Ramos (cell line): ENCODE results near the gene SEPTIN5.
"Not testable (repeated sequence)": the region's sequence is repeated elsewhere in the genome, so short reads cannot be mapped to it uniquely, and the experiment has no call there.

Source experiments
- in situ Hi-C: fragments of 300-500 bp; cut with MboI; formaldehyde crosslinking; loops from one replicate; pipeline ENCODE4 v1.14.3; 2022; ENCODE audit warnings: low sequenced_read_pairs; ENCODE audit not compliant: unreplicated experiment

SEPTIN5 gene

DNA sequence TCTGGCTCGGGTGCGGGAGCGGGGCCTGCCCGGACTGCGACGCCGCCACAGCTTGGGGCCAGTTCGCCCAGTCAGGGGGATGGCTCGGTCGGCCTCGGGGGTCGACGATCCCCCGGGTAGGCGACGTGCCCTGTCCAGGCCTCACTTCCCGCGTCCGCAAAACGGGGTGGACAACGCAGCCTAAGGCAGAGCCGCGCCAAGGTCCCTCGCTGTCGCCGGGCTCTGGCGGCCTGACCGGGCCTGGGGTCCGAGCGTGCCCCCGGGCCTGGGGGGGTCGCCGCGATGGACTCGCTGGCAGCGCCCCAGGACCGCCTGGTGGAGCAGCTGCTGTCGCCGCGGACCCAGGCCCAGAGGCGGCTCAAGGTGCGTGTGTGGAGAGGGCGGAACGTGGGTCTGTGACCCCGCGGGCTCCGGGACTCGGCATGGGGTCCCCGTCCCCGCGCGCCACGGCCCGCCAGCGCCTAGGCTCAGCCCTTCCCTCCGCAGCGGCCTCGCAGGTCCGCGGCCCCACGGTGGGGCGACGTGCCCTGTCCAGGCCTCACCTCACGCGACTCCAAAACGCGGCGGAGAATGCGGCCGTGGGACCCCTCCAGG is 4.2 kb downstream of the SEPTIN5 start:
- in situ Hi-C loops, result no loop called here

DNA sequence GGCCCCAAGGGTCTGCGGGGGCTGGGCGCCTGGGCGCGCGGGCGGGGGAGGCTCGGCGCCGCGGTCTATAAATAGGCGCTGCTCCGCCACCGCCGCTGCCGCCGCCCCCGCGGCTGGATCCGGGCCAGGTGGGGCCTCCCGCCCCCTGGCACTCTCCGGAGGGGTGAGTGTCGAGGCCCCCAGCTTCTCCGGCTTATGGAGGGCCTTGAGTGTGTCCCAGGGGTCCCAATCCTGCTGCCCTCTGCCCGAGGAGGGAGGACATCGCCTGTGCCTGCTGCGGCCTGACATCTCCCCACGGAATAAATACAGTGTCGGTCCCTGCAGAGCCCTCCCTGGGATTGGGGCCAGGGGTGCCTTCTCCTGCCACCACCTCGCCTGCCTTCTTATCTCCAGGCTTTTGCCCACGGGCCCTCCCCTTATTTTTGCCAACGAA is 4.8 kb downstream of the SEPTIN5 start:
- in situ Hi-C loops, result no loop called here

DNA sequence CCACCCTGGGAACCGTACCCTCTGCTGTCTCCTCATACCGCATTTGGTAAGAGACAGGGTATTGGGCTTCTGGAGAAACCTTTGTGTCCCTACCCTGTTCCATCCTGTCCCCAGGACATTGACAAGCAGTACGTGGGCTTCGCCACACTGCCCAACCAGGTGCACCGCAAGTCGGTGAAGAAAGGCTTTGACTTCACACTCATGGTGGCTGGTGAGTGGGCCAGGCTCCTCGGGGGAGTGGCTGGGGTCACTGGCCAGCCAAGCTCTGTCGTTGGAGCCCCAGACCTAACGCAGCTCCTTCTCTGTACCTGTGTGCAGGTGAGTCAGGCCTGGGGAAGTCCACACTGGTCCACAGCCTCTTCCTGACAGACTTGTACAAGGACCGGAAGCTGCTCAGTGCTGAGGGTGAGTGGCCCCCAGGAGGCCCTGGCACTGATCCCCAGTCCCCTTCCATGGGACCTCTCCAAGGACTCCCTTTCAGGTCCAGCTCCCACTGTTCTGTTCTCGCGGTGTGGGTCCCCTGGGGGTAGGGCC is 5.3 kb downstream of the SEPTIN5 start:
- in situ Hi-C loops, result no loop called here

DNA sequence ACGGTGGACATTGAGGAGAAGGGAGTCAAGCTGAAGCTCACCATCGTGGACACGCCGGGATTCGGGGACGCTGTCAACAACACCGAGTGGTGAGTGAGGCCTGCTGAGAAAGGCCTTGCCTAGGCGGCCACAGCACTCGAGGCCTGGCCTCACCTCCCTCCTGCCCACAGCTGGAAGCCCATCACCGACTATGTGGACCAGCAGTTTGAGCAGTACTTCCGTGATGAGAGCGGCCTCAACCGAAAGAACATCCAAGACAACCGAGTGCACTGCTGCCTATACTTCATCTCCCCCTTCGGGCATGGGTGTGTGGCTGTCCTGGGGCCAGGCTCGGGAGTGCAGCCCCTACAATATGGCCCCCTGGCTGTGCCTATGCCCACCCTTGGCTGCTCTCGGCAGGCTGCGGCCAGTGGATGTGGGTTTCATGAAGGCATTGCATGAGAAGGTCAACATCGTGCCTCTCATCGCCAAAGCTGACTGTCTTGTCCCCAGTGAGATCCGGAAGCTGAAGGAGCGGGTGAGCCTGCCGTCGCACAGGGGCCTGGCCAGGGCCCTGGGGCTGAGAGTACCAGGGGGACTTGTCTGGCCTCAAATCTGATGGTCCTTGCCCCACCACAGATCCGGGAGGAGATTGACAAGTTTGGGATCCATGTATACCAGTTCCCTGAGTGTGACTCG is 6.0 kb downstream of the SEPTIN5 start:
- in situ Hi-C loops, result no loop called here

DNA sequence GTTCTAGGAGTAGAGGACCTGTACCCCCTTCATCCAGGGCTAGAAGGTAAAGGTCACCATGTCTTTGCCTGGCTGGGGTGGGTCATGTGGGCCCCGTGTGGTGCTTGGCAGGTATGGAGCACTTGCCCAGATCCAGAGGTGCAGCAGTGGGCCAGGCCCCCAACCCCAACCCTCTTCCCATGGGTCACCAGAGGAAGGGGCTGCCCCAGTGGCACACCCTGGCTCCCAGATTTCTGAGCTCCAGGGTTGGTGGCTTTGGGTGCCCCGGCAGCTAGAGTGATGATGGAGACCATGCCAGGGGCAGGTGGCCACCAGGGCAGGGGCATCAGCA is 6.7 kb downstream of the SEPTIN5 start:
- in situ Hi-C loops, result no loop called here

DNA sequence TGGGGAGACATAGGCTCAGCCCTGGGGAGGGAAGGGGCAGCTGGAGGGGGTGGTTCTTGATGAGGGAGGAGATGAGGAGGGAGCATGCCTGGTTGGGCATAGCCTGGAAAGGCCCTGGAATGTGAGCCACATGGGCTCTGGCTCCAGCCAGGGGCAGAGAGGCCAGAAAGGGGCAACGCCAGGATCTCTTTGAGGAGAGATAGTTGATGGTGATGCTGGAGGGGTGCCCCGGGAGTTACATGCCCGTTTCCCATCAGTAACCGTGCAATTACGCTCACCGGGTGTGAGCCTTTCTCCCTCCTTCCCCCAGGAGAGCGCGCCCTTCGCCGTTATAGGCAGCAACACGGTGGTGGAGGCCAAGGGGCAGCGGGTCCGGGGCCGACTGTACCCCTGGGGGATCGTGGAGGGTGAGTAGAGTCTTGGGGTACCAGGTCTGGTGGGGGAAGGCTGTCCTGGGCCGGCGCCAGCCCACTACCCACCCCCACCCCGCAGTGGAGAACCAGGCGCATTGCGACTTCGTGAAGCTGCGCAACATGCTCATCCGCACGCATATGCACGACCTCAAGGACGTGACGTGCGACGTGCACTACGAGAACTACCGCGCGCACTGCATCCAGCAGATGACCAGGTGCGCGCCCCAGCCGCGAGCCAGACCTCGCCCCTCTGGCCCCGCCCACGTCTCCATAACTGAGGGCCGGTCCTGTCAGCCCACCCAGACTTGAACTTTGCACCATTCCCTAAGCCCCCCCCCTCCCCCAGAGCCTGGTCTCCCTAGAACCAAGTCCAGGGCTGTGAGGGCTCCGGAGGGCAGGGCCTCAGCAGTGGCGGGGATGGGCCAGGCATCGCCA is 7.3 kb downstream of the SEPTIN5 start:
- in situ Hi-C loops, result no loop called here

DNA sequence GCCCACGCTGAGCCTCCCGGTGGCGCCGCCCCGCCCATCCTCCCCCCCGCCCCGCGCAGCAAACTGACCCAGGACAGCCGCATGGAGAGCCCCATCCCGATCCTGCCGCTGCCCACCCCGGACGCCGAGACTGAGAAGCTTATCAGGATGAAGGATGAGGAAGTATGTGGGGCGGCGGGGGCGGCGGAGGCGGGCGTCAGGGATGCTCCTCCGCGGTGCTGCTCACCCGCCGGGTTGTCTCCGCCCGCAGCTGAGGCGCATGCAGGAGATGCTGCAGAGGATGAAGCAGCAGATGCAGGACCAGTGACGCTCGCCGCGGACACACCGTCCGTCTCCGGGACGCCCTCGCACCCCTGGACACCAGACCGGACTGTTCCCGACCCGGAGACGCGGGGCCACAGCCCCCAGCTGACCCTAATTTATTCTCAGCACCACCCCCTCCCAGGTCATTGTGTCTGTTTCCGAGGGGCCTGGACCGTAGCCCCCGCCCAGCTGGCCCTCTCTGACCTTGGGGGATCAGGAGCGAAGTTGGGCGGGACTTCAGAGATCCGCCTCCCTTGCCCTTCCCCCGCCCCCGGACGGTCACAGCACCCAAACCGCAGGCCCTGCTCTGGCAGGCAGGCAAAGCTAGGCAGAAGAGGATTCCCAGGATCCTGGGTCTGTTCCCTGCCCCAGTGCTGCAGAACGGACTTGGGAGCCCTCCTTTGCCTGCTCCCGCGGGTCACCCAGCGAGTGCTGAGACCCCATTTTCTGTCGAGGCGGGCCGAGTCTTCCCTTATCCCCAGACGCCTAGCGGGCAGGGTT is 8.1 kb downstream of the SEPTIN5 start:
- in situ Hi-C loops, result no loop called here

DNA sequence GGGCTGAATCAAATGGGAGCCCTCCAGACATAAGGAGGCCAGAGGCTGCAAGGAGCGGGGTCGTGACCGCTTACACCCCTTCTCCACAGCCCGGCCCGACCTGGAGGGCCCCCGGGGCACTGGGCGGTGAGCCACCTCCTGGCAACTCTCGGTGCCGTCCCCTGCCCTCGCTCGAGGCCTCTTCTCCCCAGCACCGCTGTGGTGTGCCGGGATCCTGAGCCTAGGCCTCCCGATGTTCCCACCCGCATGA is 8.6 kb downstream of the SEPTIN5 start:
- in situ Hi-C loops, result no loop called here

DNA sequence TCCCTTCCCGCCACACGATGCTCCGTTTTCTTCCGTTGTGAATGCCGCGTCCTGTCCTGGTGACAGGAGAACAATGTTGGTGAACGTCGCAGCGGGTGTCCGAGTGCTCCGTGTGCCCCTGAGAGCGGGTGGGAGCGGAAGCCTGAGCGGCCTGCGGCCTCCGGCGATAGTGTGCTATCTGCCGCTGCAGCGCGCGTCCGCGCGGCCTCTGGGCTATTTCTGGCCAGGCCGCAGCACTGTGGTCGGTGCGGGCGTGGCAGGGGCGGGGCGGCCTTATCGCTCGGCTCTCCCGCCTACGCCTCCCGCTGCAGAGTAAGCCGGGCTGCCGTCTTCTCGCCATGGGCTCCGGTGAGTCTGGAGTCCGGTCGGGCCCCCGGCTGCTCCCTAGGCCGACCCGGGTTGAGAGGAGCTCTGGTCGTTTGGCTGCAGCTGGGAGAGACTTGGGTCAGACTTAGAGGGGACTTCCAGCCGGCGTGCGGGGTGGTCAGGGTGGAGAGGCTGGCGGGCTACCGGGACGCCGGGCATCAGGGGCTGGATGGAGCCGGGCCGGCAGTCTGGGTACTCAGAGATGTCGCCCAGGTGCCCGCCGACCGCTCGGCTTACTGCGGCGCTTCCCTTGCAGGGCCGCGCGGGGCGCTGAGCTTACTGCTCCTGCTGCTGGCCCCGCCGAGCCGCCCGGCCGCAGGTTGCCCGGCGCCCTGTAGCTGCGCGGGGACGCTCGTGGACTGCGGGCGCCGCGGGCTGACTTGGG is 9.1 kb downstream of the SEPTIN5 start, which contains the start of gene GP1BB:
Gene GP1BB, plus strand, starts transcription at position 308 of the 751 bp plus-strand sequence. Its CDS starts 31 bp downstream, at position 339.
- in situ Hi-C loops, result no loop called here

DNA sequence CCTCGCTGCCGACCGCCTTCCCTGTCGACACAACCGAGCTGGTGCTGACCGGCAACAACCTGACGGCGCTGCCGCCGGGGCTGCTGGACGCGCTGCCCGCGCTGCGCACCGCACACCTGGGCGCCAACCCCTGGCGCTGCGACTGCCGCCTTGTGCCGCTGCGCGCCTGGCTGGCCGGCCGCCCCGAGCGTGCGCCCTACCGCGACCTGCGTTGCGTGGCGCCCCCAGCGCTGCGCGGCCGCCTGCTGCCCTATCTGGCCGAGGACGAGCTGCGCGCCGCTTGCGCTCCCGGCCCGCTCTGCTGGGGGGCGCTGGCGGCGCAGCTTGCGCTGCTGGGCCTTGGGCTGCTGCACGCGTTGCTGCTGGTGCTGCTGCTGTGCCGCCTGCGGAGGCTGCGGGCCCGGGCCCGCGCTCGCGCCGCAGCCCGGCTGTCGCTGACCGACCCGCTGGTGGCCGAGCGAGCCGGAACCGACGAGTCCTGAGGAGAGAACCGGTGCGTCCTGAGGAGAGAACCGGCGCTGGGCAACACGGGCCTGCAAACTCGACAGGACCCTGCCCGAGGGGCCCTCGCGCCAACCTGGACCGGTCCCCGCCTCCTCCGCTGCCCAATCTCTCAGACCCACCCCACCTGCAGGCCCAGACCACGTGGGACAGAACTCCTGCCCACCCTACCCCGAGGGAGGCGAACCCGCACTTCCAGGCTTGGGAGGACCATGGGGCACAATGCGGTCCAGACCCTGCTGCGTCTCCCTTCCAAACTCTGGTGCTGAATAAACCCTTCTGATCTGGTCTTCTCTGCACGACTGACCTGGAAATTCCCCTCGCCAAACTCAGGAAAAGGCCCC is 9.9 kb downstream of the SEPTIN5 start:
- in situ Hi-C loops, result no loop called here

DNA sequence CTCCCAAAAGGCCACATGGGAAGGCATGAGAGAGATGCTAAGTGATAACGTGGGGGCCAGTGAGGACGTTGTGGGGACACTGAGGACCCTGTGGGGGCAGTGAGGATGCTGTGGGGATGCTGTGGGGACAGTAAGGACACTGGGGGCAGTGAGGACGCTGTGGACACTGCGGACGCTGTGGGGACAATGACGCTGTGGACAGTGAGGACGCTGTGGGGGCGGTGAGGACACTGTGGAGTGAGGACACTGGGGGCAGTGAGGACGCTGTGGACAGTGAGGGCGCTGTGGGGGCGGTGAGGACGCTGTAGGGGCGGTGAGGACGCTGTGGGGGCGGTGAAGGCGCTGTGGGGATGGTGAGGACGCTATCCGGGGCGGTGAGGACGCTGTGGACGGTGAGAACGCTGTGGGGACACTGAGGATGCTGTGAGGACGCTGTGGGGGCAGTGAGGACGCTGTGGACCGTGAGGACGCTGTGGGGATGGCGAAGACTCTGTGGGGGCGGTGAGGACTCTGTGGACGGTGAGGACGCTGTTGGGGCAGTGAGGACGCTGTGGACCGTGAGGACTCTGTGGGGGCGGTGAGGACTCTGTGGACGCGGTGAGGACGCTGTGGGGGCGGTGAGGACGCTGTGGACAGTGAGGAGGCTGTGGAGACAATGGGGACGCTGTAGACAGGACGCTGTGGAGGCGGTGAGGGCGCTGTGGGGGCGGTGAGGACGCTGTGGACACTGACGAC is 10.8 kb downstream of the SEPTIN5 start:
- in situ Hi-C loops, result no loop called here

DNA sequence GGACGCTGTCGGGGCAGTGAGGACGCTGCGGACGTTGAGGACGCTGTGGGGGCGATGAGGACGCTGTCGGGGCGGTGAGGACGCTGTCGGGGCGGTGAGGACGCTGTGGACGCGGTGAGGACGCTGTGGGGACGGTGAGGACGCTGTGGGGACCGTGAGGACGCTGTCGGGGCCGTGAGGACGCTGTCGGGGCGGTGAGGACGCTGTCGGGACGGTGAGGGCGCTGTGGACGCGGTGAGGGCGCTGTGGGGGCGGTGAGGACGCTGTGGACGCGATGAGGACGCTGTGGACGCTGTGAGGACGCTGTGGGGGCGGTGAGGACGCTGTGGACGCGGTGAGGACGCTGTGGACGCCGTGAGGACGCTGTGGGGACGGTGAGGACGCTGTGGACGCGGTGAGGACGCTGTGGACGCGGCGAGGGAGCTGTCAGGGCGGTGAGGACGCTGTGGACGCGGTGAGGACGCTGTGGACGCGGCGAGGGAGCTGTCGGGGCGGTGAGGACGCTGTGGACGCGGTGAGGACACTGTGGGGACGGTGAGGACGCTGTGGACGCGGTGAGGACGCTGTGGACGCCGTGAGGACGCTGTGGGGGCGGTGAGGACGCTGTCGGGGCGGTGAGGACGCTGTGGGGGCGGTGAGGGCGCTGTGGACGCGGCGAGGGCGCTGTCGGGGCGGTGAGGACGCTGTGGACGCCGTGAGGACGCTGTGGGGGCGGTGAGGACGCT is 11.9 kb downstream of the SEPTIN5 start:
- in situ Hi-C loops, result not testable (repeated sequence)

DNA sequence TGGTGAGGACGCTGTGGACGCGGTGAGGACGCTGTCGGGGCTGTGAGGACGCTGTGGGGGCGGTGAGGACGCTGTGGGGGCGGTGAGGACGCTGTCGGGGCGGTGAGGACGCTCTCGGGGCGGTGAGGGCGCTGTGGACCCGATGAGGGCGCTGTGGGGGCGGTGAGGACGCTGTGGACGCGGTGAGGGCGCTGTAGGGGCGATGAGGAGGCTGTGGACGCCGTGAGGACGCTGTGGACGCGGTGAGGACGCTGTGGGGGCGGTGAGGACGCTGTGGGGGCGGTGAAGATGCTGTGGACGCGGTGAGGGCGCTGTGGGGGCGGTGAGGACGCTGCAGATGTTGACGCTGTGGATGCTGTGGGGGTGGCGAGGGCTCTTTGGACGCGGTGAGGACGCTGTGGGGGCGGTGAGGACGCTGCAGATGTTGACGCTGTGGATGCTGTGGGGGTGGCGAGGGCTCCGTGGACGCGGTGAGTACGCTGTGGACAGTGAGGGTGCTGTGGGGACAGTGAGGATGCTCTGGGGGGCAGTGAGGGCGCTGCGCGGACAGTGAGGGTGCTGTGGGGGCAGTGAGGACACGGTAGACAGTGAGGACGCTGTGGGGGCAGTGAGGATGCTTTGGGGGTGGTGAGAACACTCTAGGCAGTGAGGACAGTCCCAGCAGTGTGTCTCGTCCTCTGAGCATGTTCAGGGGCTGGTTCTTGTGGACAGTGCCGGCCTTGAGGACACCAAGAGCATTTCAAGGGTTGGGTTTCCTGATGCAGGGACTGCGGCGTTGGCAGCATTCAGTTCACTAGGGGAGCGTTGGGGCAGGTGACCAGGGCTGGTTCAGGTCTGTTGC is 13.2 kb downstream of the SEPTIN5 start:
- in situ Hi-C loops, result no loop called here

DNA sequence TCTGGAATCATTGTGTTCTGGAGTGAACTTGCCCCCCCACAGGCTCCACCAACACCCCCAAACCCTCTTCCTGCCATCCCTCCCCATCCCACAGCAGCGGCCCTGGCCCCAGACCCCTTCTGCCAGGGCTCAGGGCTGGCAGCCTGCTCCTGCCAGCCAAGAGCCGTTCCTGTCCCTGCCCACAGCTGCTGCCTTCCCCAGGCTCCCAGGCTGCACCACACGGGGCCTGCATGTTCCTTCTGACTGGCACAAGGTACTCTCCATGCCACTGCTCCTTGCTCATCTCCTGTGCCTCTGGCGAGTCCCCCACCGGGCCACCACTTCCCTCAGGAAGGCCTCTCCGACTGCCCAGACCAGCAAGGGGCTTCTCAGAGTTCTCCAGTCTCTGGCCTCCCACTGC is 14.0 kb downstream of the SEPTIN5 start:
- in situ Hi-C loops, result no loop called here

DNA sequence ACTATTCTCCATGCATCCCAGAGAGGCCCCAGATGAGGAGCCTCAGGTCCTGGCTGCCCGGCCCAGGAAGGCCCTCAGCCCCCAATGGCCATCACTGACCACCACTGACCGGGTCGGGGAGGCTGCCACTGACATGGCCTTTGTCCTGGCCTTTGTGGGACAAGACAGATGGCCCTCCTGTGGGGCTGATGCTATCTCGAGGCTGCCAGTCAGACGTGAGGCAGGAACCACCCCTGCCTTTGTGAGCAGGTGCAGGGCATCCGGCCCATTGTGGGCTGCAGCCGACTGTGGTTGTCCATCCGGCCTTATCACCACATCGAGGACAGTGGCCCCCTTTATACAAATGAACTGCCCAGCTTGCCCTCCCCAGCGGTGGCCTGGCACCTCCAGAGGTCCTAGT is 14.5 kb downstream of the SEPTIN5 start:
- in situ Hi-C loops, result no loop called here

DNA sequence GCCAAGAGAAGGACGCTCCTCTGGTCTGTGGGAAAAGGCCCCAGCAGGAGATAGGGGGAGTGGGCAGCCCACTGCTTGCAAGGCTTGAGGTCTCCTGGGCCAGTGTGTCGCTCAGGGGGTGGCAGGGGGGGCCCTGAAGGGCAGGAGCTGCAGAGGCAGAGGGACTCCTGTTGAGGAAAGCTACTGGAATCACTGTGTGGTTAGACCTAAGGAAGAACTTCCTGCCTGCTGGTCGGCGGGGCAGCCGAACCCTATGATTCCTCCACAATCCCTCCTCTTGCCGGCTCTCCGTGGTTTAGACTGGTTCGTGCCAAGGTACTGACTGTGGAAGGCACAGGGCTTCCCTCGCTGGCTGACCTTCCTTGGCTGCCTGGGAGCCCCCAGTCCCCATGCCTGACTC is 15.2 kb downstream of the SEPTIN5 start:
- in situ Hi-C loops, result no loop called here

DNA sequence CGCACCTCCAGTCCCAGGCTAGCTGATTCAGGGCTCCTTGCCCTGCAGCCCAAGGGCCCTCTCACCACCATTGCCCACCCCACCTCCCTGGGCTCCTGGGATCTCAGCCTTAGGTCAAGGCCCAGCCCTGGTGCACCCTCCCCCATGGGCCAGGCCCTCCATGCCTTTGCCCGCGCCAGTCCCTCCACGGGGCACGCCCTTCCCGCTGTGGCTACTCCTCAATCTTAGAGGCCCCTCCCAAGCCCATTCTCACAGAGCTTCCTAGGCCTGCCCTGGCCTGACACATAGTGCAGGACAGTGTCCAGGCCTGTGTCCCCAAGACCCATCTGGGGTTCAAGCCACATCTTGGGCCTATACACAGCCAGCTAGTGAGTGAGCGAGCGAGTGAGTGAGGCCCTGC is 15.9 kb downstream of the SEPTIN5 start:
- in situ Hi-C loops, result loop anchor here (5.0 kb wide), 1 partner anchor 187 kb away; no protein-coding TSS in a partner anchor
